GM23338 (cell line): Measurements from ENCODE around the gene PFKFB2. TPM values are rescaled to one million over a fixed set of nuclear protein-coding genes. Genes with fewer than 3 reads are reported as not detected.

Experiments
- ATAC-seq: fragments of 200-7000 bp; cut with Tn5 transposase; 3 replicates; pipeline ENCODE4 v1.9.1; 2020
- DNase-seq: peaks from one replicate; pipeline ENCODE4 v3.0.0-alpha.2; 2015; ENCODE audit warnings: low spot score
- H2AFZ ChIP-seq: fragments of 200-600 bp; sonication (generic); 2 replicates; pipeline ENCODE4 v1.8.0; 2016; ENCODE audit warnings: antibody characterized with exemption, mild to moderate bottlenecking, moderate library complexity
- H3F3A ChIP-seq: fragments of 200-600 bp; sonication (generic); replicated peaks from 2 replicates; pipeline ENCODE4 v1.8.0; 2017; ENCODE audit warnings: antibody characterized with exemption, mixed run types, low read depth
- H3K27ac ChIP-seq: fragments of 200-600 bp; sonication (generic); 2 replicates; pipeline ENCODE4 v1.6.1; 2016; ENCODE audit warnings: low read depth
- H3K27me3 ChIP-seq: fragments of 200-600 bp; sonication (generic); 2 replicates; pipeline ENCODE4 v1.8.0; 2016; ENCODE audit warnings: mild to moderate bottlenecking, mixed run types, moderate library complexity; ENCODE audit not compliant: insufficient read depth
- H3K36me3 ChIP-seq: fragments of 200-600 bp; sonication (generic); 2 replicates; pipeline ENCODE4 v1.8.0; 2016; ENCODE audit warnings: mild to moderate bottlenecking; ENCODE audit not compliant: insufficient read depth
- H3K4me1 ChIP-seq: fragments of 200-600 bp; sonication (generic); 2 replicates; pipeline ENCODE4 v1.8.0; 2016; ENCODE audit warnings: mild to moderate bottlenecking, moderate library complexity; ENCODE audit not compliant: insufficient read depth
- H3K4me2 ChIP-seq: fragments of 200-600 bp; sonication (generic); 2 replicates; pipeline ENCODE4 v1.7.1; 2017; ENCODE audit warnings: mixed run types
- H3K4me3 ChIP-seq: fragments of 200-600 bp; sonication (generic); 2 replicates; pipeline ENCODE4 v1.6.1; 2016; ENCODE audit warnings: mixed run types
- H3K79me2 ChIP-seq: fragments of 200-600 bp; sonication (generic); replicated peaks from 2 replicates; pipeline ENCODE4 v1.8.0; 2017; ENCODE audit warnings: mild to moderate bottlenecking; ENCODE audit not compliant: insufficient read depth
- H3K9me2 ChIP-seq: fragments of 200-600 bp; sonication (generic); 2 replicates; pipeline ENCODE4 v1.8.0; 2017; ENCODE audit not compliant: insufficient read depth
- H4K20me1 ChIP-seq: fragments of 200-600 bp; sonication (generic); replicated peaks from 2 replicates; pipeline ENCODE4 v1.8.0; 2017; ENCODE audit warnings: mild to moderate bottlenecking; ENCODE audit not compliant: insufficient read depth
- H3K27ac Mint-ChIP-seq: 2 replicates; pipeline ENCODE4 v1.8.0; 2020; ENCODE audit warnings: inconsistent platforms, mild to moderate bottlenecking, moderate library complexity, mixed read lengths
- H3K27me3 Mint-ChIP-seq: 3 replicates; pipeline ENCODE4 v1.8.0; 2022; ENCODE audit warnings: low read depth, mild to moderate bottlenecking, moderate library complexity, mixed read lengths, inconsistent platforms; ENCODE audit not compliant: insufficient read depth, poor library complexity
- H3K36me3 Mint-ChIP-seq: 3 replicates; pipeline ENCODE4 v1.8.0; 2021; ENCODE audit warnings: low read depth, mild to moderate bottlenecking, inconsistent platforms, moderate library complexity, mixed read lengths
- H3K4me1 Mint-ChIP-seq: 3 replicates; pipeline ENCODE4 v1.8.0; 2020; ENCODE audit warnings: mild to moderate bottlenecking, inconsistent platforms, mixed read lengths
- H3K4me3 Mint-ChIP-seq: 3 replicates; pipeline ENCODE4 v1.8.0; 2021; ENCODE audit warnings: moderate library complexity, mild to moderate bottlenecking, inconsistent platforms, mixed read lengths
- H3K9me3 Mint-ChIP-seq: 3 replicates; pipeline ENCODE4 v1.8.0; 2020; ENCODE audit warnings: moderate library complexity, mild to moderate bottlenecking, inconsistent platforms, mixed read lengths
- CREB1 ChIP-seq: fragments of 250-450 bp; sonication (Bioruptor Pico); IDR thresholded peaks from 2 replicates; pipeline ENCODE4 v1.5.0; 2020; ENCODE audit warnings: low read depth, mild to moderate bottlenecking, moderate library complexity
- CTCF ChIP-seq, 2 experiments: fragments of 200-600 bp in 1 of 2; sonication (generic) in 1 of 2; conservative IDR thresholded peaks; 2 replicates each; pipeline versions ENCODE4 v1.5.1 to v1.6.1; 2016 to 2017; ENCODE audit warnings: antibody characterized with exemption in 2 of 2, low read depth in 2 of 2, mild to moderate bottlenecking in 2 of 2, moderate library complexity in 1 of 2
- ETS1 ChIP-seq: IDR thresholded peaks from 2 replicates; pipeline ENCODE4 v1.6.1; 2016; ENCODE audit warnings: antibody characterized with exemption
- EZH2 ChIP-seq: fragments of 200-600 bp; sonication (generic); IDR thresholded peaks from one replicate; pipeline ENCODE4 v1.8.0; 2017; ENCODE audit warnings: antibody characterized with exemption, mild to moderate bottlenecking, low read depth; ENCODE audit not compliant: unreplicated experiment
- NANOG ChIP-seq: IDR thresholded peaks from 2 replicates; pipeline ENCODE4 v1.6.1; 2016; ENCODE audit warnings: antibody characterized with exemption, borderline replicate concordance
- POLR2AphosphoS5 ChIP-seq: IDR thresholded peaks from 2 replicates; pipeline ENCODE4 v1.6.1; 2016; ENCODE audit warnings: antibody characterized with exemption, low read depth
- STAT1 ChIP-seq: IDR thresholded peaks from one replicate; pipeline ENCODE4 v1.6.1; 2016; ENCODE audit warnings: antibody characterized with exemption; ENCODE audit not compliant: unreplicated experiment
- ZNF114 ChIP-seq: fragments of 250-450 bp; sonication (Bioruptor Pico); IDR thresholded peaks from 2 replicates; pipeline ENCODE4 v1.5.0; 2020; ENCODE audit warnings: mild to moderate bottlenecking, moderate library complexity
- ZNF331 ChIP-seq: fragments of 250-450 bp; sonication (Bioruptor Pico); IDR thresholded peaks from 2 replicates; pipeline ENCODE4 v1.5.0; 2020; ENCODE audit warnings: low read depth, mild to moderate bottlenecking, moderate library complexity
- ZNF462 ChIP-seq: fragments of 250-450 bp; sonication (Bioruptor Pico); IDR thresholded peaks from 2 replicates; pipeline ENCODE4 v1.5.0; 2020; ENCODE audit warnings: mild to moderate bottlenecking, moderate library complexity
- polyA plus RNA-seq: library from polyadenylated mRNA; unstranded; fragments of >200 nt; fragmentation: Nextera tagmentation; extraction: Ambion mirVana; gene quantifications from 2 replicates; pipeline ENCODE4 v1.2.1, GENCODE V29; 2016
- total RNA-seq: library from RNA; depleted of rRNA; stranded (reverse); fragments of >200 nt; shearing (Covaris generic); gene quantifications from 2 replicates; pipeline ENCODE4 v1.2.3, GENCODE V29; 2014

PFKFB2 gene
- total and polyA plus RNA-seq, 2 experiments from 2014 or later, result 4.9 to 14.8 TPM

GRCh38 chr1:207067665-207068064 lies 14.6 kb downstream of the PFKFB2 start:
- Mint-ChIP-seq H3K27ac (no peak overlapping the region), H3K27me3 (no peaks in the 10 kb centered on the region)
- H3K36me3 ChIP-seq, result peaks cover 5% of the 10 kb centered on the region

GRCh38 chr1:207069061-207069460 lies 16.0 kb downstream of the PFKFB2 start:
- Histone ChIP-seq H2AFZ (no peak overlapping the region), H3K4me1 (no peaks in the 10 kb centered on the region), H3F3A (no peaks in the 10 kb centered on the region), H3K9me2 (no peaks in the 10 kb centered on the region), H3K79me2 (no peaks in the 10 kb centered on the region), H3K27me3 (no peaks in the 10 kb centered on the region), H3K4me3 (no peak overlapping the region), H3K27ac (no peak overlapping the region), H3K4me2 (no peak overlapping the region), H4K20me1 (0 out of 2 replicates have a peak, but pooled peaks cover 2% of the 10 kb centered on the region), H3K36me3 (peaks cover 4% of the 10 kb centered on the region; the same call in 1 of the 2 replicates)
- Mint-ChIP-seq H3K36me3 (peaks cover 28% of the 10 kb centered on the region), H3K4me1 (no peaks in the 10 kb centered on the region), H3K27ac (no peak overlapping the region), H3K27me3 (no peaks in the 10 kb centered on the region), H3K4me3 (no peak overlapping the region), H3K9me3 (no peaks in the 10 kb centered on the region)
- ATAC-seq (no peak), DNase-seq (no peak)
- TF ChIP-seq NANOG (no peak), POLR2AphosphoS5 (no peak), ZNF114 (no peak), ETS1 (no peak), STAT1 (no peak), EZH2 (no peak), CREB1 (CRISPR knock-in tag) (no peak), ZNF331 (CRISPR knock-in tag) (no peak), ZNF462 (CRISPR knock-in tag) (no peak)

More at GRCh38 chr1:207067665-207068064, 14.6 kb downstream of the PFKFB2 start:
- H3K4me1 Mint-ChIP-seq, result no peaks in the 10 kb centered on the region
- no peaks in the 10 kb centered on the region for H3K4me1 ChIP-seq
- no peak overlapping the region for H2AFZ ChIP-seq
- H4K20me1 ChIP-seq, result no peaks in the 10 kb centered on the region
- H3K9me2 ChIP-seq, result no peaks in the 10 kb centered on the region
- H3K4me3 Mint-ChIP-seq, result no peak overlapping the region
- TF ChIP-seq NANOG, result no peak
- TF ChIP-seq CREB1 (CRISPR knock-in tag), result no peak
- TF ChIP-seq POLR2AphosphoS5, result no peak
- TF ChIP-seq CTCF (conservative IDR thresholded peaks at IDR 0.05; ENCODE audit: low read depth in 2 of 2), result no peak
- TF ChIP-seq ZNF114, result no peak
- ATAC-seq, result no peak
- H3K36me3 Mint-ChIP-seq, result peaks cover 40% of the 10 kb centered on the region
- H3K4me3 ChIP-seq, result no peak overlapping the region
- H3F3A ChIP-seq, result no peaks in the 10 kb centered on the region
- H3K27ac ChIP-seq, result no peak overlapping the region
- no peaks in the 10 kb centered on the region for H3K79me2 ChIP-seq
- H3K9me3 Mint-ChIP-seq, result no peaks in the 10 kb centered on the region
- no peak for DNase-seq
- no peak overlapping the region for H3K4me2 ChIP-seq
- no peaks in the 10 kb centered on the region for H3K27me3 ChIP-seq
